ENCODE results near the gene KLHL18. TPM values are rescaled to one million over a fixed set of nuclear protein-coding genes. Genes with fewer than 3 reads are reported as not detected.

The KLHL18 gene
- total RNA-seq, 1 donor from 2014 or later, result 36.6 TPM

DNA sequence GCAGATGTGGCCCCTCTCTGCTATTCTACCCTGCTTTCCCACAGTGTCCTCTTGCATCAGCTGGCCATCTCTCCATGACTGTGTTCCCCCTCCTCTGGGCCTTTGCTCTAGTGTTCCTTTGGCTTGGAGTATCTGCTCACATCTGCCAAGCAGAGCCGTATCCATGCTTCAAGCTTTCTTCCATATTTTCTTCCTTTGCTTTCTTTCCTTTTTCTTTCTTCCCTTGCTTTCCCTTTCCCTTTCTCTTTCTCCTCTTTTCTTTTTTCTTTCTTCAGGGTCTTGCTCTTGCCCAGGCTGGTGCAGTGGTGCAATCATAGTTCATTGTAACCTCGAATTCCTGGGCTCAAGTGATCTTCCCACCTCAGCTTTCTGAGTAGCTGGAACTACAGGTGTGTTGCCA is 12.6 kb downstream of the KLHL18 start:
- intact Hi-C loops (cut with micrococcal nuclease), result no loop called here
- DNase-seq, result no peak
- Mint-ChIP-seq H3K9me3 (no peaks in the 10 kb centered on the region), H3K27ac (no peak overlapping the region), H3K36me3 (ENCODE audit: low read depth) (peaks cover 35% of the 10 kb centered on the region), H3K4me1 (peaks cover 83% of the 10 kb centered on the region), H3K27me3 (no peaks in the 10 kb centered on the region), H3K4me3 (no peak overlapping the region)
- no peak for ATAC-seq (ENCODE audit: low read depth)
- TF ChIP-seq, protein P1, sequence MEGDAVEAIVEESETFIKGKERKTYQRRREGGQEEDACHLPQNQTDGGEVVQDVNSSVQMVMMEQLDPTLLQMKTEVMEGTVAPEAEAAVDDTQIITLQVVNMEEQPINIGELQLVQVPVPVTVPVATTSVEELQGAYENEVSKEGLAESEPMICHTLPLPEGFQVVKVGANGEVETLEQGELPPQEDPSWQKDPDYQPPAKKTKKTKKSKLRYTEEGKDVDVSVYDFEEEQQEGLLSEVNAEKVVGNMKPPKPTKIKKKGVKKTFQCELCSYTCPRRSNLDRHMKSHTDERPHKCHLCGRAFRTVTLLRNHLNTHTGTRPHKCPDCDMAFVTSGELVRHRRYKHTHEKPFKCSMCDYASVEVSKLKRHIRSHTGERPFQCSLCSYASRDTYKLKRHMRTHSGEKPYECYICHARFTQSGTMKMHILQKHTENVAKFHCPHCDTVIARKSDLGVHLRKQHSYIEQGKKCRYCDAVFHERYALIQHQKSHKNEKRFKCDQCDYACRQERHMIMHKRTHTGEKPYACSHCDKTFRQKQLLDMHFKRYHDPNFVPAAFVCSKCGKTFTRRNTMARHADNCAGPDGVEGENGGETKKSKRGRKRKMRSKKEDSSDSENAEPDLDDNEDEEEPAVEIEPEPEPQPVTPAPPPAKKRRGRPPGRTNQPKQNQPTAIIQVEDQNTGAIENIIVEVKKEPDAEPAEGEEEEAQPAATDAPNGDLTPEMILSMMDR (IDR thresholded peaks at IDR 0.05), result no peak
- POLR2A ChIA-PET, result interaction anchor here (0.6 to 1.7 kb wide), 3 partner anchors 9 to 1341 kb away, joined by 3 to 6 read pairs (median 3); partner anchors contain the start of genes KIF9 and KLHL18
- CTCF ChIA-PET, result no interaction called here

DNA sequence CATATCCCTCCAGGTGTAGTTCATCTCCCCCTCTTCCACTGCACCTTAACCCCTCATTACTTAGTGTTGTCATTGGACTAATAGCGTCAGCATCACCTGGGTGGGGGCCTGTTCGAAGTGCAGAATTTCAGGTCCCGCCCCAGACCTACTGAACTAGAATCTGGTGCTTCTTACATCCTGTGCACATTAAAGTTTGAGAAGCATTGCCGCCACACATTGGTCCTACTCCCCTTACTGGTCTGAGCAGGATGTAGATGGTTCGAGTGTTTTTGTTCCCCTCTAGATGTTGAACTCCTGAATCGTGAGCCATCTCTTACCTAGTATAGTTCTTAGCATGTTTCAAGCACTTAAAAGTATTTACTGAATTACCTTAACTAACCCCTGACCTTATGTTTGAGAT is 13.2 kb downstream of the KLHL18 start:
- Mint-ChIP-seq H3K36me3 (ENCODE audit: low read depth) (peaks cover 31% of the 10 kb centered on the region), H3K4me3 (no peak overlapping the region), H3K27me3 (no peaks in the 10 kb centered on the region), H3K4me1 (peaks cover 77% of the 10 kb centered on the region), H3K9me3 (no peaks in the 10 kb centered on the region), H3K27ac (peak overlapping the region; percentile 27)
- TF ChIP-seq, protein P1 (IDR thresholded peaks at IDR 0.05), result no peak
- ATAC-seq (ENCODE audit: low read depth) (no peak), DNase-seq (no peak)
- ChIA-PET CTCF (no interaction called here), POLR2A (no interaction called here)
- intact Hi-C loops (cut with micrococcal nuclease), result no loop called here

DNA sequence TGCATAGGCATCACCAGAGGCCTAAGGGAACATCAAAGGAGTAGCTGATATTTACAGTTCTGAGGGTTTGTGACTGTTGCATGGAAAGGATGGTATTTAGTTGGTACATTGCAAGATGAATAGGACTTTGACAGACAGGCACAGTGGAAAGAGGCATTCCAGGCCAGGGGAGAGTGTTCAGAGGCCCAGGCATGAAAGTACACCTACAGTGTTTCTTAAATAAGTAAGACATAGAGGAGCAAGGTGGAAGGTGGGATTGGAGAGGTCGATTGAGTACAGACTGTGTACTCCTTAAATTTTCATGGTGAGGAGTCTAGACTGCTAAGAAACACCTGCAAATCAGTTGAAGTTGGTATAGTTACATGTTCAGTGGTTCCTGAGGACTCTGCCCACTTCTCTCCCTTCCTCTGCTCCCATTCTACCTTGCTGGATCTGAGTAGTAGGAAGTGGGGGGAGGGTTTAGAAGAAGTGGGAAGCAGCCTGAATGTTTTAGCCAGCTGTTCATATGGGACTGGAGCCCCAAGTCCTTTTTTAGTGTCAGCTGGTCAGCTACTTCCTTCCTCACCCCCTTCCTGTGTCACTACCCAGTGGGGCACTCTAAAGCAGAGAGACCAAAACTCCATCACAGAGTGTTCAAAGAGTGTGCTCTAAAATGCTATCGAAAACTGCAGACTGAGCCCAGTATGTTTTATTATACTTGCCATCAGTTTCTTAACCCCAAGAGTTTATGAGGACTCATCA is 14.0 kb downstream of the KLHL18 start:
- H3K4me3 Mint-ChIP-seq, result peak overlapping the region; percentile 21
- no peaks in the 10 kb centered on the region for H3K27me3 Mint-ChIP-seq
- intact Hi-C loops (cut with micrococcal nuclease), result no loop called here
- H3K4me1 Mint-ChIP-seq, result peaks cover 69% of the 10 kb centered on the region
- H3K27ac Mint-ChIP-seq, result peak overlapping the region; percentile 63
- no peak for DNase-seq
- TF ChIP-seq, protein P1 (IDR thresholded peaks at IDR 0.05), result no peak
- H3K36me3 Mint-ChIP-seq (ENCODE audit: low read depth), result peaks cover 35% of the 10 kb centered on the region
- ChIA-PET CTCF (no interaction called here), POLR2A (no interaction called here)
- no peaks in the 10 kb centered on the region for H3K9me3 Mint-ChIP-seq
- peak; percentile 15 for ATAC-seq (ENCODE audit: low read depth)

DNA sequence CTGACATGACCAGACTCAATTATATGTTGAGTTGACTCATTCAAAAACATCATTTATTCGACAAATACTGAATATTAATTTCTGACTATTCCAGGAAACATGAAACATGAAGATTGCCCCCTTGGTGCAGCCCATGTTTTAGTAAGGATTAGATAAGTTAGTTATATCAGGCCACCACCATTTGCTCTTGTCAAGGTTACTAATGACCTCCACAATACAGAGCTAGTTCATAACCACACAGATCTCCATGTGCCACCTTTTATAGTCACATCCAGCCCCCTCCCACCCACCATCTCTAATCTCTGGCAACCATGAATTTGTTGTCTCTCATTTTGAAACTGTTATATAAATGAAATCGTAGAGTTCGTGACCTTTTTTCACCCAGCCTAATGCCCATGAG is 15.7 kb downstream of the KLHL18 start:
- intact Hi-C loops (cut with micrococcal nuclease), result no loop called here
- ChIA-PET CTCF (no interaction called here), POLR2A (no interaction called here)
- Mint-ChIP-seq H3K27ac (no peak overlapping the region), H3K36me3 (ENCODE audit: low read depth) (peaks cover 46% of the 10 kb centered on the region), H3K27me3 (no peaks in the 10 kb centered on the region), H3K4me1 (peaks cover 56% of the 10 kb centered on the region), H3K4me3 (no peak overlapping the region), H3K9me3 (no peaks in the 10 kb centered on the region)
- TF ChIP-seq, protein P1 (IDR thresholded peaks at IDR 0.05), result no peak
- DNase-seq (no peak), ATAC-seq (ENCODE audit: low read depth) (no peak)

DNA sequence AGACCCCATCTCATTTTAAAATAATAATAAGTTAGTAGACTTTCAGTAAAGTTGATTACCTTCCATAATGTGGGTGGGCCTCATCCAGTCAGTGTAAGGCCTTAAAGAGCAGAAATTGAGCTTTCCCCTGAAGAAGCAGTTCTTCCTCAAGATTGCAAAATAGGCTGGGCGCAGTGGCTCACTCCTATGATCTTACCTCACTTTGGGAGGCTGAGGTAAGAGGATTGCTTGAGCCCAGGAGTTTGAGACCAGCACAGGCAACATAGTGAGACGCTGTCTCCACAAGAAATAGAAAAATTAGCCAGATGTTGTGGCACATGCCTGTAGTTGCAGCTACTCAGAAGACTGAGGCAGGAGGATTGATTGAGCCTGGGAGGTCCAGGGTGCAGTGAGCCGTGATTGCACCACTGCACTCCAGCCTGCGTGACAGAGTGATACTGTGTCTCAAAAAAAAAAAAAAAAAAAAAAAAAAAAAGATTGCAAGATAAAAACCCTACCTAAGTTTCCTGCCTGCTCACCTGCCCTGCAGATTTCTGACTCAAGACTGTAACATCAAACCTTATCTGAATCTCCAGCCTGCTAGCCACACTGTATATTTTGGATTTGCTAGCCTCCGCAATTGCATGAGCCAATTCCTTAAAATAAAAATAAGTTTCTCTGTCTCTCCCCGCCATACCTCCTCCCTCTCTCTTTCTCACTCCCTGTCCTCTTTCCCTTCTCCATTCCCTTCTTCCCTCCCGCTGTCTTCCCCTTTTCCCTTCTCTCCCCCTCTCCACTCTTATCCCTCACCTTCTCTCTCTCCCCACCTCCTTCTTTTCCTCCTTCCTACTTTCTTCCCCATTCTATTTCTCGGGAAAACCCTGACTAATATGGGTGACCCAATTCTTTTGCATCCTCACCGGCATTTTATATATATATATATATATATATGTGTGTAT is 16.9 kb downstream of the KLHL18 start:
- Mint-ChIP-seq H3K4me1 (peaks cover 48% of the 10 kb centered on the region), H3K9me3 (no peaks in the 10 kb centered on the region), H3K27me3 (no peaks in the 10 kb centered on the region), H3K36me3 (ENCODE audit: low read depth) (peaks cover 44% of the 10 kb centered on the region), H3K27ac (no peak overlapping the region), H3K4me3 (no peak overlapping the region)
- ATAC-seq (ENCODE audit: low read depth) (no peak), DNase-seq (no peak)
- ChIA-PET POLR2A (no interaction called here), CTCF (no interaction called here)
- TF ChIP-seq, protein P1 (IDR thresholded peaks at IDR 0.05), result no peak
- intact Hi-C loops (cut with micrococcal nuclease), result no loop called here
